B cell (primary cell): Measurements from ENCODE around the gene EEF1A2.

Experiments
- CTCF ChIP-seq: fragments of 200-600 bp; IDR thresholded peaks from one replicate; pipeline ENCODE4 v1.8.0; 2022; ENCODE audit warnings: antibody characterized with exemption, mild to moderate bottlenecking
- EZH2 ChIP-seq: IDR thresholded peaks from 2 replicates; pipeline ENCODE4 v1.6.1; 2012; ENCODE audit warnings: borderline replicate concordance, low read depth, mild to moderate bottlenecking, moderate library complexity, low read length; ENCODE audit not compliant: insufficient read depth, poor library complexity, severe bottlenecking

GRCh38 chr20:63447320-63447719 is 51.6 kb downstream of the EEF1A2 start:
- TF ChIP-seq CTCF (no peak), EZH2 (no peak)
